HG03025 (cell line): ENCODE measurements around the gene FBXW2.

Source experiments
- ATAC-seq: cut with Tn5 transposase; IDR thresholded peaks from one replicate; pipeline ENCODE4 v1.9.1; 2021; ENCODE audit warnings: mild to moderate bottlenecking, moderate library complexity; ENCODE audit not compliant: unreplicated experiment, low FRiP score

FBXW2 gene

DNA sequence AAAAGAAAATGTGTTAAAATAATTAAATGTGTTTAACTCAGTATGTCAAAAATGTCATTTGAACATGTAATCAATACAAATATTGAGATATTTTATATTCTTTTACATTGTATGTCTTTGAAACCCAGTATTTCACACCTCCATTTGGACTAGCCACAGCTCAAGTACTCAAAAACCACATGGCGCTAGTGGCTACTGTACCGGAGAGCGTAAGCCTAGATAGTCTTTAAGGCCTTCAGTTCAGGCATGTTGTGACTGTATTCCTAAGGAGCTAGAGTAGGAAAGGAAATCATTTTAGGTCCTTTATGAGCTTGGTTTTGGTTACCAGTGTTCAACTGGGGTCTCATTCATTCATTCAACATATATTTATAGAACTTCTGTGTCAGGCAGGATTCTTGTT is 12.8 kb downstream of the FBXW2 start:
- no peak for ATAC-seq

DNA sequence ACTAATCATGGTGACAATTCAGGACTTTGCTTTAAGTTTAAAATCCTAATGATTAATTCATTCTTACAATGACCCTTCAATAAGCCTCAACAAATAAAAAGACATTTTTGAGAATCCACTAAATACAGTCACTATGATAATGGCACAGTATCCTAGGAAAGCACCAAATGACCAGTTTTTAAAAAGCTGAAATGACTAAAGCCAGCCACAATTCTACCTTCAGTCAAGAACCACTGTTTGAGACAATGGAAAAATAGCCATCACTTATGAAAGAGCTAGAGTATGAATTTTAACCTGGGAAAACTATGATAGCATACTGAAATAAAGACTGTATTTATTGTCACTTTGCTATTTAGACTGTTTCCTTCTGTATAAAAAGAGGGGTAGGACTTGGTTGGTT is 14.0 kb downstream of the FBXW2 start:
- ATAC-seq, result no peak

DNA sequence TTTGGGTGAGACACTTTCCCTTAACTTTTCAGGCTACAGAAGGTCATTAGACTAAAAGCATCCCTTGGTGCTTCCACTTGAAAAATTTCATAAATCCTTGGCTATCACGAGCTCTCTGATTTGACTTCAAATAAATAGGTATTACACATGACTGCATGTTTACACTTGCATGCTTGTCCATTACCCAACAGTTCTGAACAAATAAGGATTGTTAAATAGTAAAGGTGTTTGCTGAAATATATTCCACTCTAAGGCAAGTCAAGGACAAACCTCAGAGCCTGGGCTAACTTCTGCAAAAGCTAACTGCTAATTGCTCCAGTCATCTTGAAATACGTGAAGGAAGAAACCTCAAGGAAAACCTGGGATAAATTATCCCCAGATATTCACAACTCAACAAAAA is 14.5 kb downstream of the FBXW2 start:
- no peak for ATAC-seq

DNA sequence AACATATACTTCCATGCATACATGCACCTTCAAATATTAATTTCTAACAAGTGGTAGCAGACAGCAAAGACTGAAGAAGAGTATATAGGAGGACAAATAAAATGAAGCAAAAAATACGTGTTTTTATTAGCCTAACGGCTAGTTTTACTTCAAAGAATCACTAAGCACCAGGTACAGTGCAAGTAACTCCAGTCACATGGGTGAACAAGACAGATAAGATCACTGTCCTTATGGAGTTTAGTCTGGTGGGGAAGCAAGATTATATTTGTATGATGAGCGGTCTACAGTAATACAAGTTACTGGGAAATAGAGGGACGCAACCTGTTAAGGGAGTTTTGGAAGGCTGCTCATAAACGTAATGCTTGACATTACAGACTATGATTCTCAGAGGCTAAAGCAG is 16.0 kb downstream of the FBXW2 start:
- ATAC-seq, result no peak

DNA sequence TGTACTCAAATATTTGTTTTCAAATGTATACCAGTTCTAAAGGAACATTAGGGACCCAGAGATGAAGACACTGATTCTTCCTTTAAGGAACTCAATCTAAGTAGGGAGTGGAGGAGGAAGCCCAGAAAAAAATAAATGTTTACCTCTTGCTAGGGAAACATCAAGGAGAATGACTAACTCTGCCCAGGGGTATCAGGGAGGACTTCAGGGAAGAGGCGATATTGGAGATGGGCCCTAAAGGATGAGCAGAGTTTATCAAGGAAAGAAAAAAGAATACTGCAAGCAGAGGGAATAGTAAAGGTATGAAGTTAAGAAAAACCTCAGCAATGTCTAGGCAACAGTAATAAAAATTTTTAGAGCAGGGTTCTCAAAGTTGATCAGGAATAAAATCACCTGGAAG is 16.4 kb downstream of the FBXW2 start:
- ATAC-seq, result no peak

DNA sequence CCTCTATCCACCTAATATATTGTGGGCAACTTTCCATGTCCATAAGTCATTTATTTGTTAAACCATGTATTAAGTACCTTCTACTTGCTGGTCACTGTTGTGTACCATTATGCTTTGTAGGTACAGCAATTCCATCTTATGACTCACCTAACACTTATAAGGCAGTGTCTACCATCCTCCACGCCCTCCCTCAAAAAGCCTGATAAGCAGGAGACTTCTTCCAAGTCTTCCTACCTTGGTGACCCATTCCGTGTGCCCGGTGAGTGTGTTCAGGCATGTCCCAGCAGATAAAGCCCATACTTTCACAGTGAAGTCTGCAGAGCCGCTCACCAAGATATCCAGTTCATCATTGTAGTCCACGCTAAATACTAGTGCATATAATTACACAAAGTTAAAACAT is 17.4 kb downstream of the FBXW2 start:
- ATAC-seq, result no peak

DNA sequence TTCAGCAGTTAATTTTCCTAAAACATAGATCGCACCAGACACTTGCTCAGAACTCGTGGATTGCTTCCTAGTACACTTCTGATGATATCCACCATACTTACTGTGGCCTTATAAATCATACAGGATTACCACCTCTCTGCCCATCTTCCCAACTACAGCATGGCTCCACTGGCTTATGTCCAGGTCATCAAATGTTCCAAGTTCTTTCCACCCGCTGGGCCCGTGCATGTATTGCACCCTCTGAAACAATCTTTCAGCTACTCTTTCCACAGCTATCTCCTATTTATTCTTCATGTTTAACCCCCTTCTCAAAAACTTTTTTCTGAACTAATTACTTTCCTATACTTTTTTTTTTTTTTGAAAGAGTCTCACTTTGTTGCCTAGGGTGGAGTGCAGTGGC is 18.5 kb downstream of the FBXW2 start:
- no peak for ATAC-seq

DNA sequence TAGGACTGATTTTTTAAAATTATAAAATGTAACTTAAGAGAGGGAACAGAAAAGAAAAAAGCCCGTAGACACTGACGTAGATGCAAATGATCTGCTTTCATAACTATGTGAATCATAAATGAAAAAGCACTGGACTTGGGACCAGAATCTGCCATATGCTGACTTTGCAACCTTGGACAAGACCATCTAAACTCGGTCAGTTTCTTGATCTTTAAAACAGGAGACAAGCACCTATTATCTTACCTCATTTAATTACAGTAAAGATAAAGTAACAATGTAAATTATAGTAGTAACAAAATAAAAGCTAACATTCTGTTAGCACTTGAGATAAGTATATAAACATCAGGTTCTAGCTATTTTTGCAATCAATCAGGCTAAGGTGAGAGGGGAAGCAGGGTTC is 20.0 kb downstream of the FBXW2 start:
- no peak for ATAC-seq

DNA sequence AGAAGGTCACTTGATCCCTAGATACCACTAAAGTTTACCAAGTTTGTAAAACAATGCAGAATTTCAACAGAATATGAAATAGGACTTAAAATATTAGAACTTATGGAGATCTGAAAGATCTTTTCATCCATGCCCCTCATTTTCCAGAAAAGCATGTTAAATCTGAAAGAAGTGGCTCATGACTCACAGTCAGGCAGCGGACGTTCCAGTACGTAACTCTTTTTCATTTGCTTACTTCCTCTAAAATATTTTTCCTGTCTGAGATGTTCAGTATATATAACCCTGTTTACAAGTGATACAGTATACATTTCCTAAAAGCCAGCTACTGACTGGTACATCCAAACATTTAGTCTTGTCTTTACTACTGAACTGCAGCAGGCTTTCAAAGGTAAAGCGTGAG is 22.3 kb downstream of the FBXW2 start:
- ATAC-seq, result no peak

DNA sequence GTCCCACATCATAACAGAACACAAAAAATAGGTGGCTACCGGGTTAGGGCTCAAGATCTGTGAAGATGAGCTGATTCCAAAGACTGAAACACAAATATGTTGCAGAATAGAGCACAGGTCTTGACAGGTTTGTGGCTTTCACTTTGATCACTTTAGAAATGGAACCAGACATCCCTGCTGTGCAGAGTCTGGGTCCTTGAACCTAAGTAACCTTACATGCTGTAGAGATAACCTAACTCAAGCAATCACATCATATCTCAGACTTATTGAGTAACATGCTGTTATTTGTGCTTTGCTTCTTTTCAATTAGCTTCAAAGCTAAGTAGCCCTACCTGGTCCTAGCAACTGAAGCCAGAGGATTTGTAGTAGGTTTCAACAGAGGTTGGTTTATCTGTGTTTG is 24.3 kb downstream of the FBXW2 start:
- ATAC-seq, result no peak

DNA sequence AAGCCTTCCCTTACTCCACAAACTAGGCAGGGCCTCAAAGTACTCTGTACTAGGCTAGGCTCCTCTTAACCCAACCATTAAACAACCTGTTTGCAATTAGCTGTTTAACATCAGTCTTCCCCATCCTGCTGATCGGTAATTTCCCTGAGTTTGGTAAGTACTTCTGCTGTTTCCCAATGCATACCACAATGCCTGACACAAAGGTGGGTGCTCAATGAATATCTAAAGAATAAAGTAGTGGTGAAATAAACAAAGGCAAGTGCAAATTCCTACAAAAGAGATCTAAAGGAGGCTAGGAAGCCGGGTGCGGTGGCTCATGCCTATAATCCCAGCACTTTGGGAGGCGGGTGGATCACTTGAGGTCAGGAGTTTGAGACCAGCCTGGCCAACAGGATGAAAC is 25.0 kb downstream of the FBXW2 start:
- ATAC-seq, result no peak

DNA sequence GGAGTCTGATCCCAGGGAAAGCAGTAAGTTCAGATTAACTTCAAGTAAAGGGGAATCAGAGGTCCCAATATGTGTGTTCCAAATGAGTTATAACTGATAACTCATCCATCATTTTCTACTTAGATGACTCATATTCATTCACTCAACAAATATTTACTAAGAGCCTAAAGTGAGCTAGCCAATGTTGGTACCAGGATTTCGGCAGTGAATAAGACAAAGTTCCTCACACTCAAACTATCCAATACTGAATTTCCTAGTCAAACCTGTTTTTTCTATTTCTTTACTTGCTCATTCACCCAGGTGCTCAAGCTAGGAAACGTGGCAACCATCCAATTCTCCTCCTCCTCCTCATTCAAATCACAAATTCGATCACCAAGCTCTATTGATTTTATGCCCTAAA is 25.8 kb downstream of the FBXW2 start:
- ATAC-seq, result no peak

DNA sequence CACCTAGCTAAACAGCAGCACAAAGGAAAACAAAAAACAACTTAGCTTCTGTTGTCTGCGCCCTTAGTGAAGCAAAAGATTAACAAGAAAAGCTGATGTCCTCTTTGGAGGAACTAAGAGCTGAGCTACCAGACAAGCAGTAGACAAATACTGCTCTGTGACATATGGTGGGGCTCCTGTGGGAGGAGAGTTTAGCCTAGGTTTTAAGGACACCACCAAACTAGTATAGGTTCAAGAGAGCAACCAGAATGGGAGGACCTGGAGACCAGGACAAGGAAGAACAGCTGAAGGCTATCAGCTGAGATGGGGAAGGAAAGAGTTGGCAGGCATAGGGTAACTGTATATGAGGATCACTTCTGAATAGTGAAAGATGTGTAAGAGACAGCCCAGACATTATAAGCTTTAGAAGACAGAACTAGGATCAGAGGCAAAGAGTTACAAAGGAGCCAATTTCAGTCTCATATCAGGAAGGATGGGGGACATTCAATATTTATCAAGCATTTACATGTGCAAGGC is 27.2 kb downstream of the FBXW2 start:
- ATAC-seq, result no peak

DNA sequence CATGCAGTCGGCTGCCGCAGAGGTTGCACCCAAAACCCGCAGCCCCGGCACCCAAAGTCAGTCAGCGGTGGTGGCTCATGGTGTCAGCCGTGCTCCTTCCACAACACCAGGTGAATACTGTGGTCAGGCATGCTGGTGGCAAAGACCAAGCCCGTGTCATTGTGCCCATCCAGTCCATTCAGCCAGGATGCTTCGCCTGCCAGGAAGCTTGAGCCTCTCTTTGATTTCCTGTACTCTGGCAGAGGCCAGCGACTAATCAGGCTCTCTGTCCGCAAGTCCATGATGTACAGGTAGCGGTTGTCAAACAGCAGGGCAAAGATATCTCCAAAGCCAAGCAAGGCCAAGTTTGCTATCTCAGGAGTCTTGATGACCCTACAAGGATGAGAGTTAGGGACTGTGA is 28.7 kb downstream of the FBXW2 start:
- ATAC-seq, result no peak

DNA sequence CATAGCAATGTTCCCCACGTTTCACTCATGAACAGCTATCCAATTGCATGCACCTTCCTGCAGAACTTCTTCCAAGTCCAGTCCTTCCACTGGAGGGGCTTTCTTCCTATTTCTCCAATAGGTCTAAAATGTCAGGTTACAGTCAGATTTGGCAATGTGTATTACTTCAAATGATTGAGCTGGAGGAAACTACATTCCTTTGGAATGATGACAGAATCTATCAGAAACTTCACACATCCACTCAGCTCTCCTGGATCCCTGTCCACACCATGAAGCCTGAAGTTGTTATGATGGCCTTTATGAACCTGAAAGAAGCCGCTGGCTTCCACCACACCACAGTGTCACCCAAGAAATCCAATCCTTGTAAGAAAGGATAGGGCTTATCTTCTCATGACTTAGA is 32.2 kb downstream of the FBXW2 start:
- no peak for ATAC-seq

DNA sequence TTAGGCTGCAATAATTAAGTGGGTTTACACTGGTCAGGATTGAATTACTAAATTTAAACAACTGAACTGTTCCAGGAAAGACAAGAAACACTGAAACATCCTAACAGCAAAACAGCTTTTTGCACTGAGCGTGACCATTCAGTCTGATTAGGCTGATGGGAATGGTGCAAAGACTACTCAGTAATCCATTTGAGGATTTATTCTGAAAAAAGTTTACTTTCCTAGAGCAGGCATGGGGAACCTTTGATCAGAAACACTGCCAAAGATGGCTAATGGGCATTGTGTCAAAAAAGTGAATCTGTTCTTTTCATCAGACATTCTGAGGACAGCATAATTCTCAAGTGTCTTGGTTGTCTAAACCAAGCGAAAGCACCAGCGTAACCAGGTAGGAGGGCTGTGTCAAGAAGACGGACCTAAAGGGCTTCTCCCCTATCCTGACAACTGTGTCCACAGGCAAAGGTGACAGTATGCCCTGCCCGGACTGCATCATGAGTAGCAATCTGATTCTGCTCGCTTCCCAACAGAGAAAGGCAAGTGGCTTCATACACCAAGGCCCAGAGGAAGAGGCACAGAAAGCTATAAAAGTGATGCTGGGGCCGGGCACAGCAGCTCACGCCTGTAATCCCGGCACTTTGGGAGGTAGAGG is 33.3 kb downstream of the FBXW2 start:
- no peak for ATAC-seq

DNA sequence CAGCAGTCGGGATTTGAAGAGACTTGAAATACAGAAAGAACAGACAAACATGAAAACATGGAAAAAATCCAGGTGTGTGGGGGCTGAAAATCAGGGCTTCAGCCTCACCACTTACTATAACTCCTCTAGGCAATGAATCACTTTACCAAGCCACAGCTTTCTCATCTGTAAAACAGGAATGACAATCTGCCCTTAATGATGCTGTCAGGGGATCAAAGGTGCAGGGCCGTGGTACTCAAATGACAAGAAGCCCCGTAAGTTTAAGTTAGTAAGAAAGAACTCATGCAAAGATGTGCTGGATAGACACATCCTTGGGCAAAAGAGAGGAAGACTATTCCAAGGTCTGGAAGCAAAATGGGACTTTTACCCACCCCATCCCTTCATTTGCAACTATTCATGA is 34.7 kb downstream of the FBXW2 start:
- ATAC-seq, result no peak

DNA sequence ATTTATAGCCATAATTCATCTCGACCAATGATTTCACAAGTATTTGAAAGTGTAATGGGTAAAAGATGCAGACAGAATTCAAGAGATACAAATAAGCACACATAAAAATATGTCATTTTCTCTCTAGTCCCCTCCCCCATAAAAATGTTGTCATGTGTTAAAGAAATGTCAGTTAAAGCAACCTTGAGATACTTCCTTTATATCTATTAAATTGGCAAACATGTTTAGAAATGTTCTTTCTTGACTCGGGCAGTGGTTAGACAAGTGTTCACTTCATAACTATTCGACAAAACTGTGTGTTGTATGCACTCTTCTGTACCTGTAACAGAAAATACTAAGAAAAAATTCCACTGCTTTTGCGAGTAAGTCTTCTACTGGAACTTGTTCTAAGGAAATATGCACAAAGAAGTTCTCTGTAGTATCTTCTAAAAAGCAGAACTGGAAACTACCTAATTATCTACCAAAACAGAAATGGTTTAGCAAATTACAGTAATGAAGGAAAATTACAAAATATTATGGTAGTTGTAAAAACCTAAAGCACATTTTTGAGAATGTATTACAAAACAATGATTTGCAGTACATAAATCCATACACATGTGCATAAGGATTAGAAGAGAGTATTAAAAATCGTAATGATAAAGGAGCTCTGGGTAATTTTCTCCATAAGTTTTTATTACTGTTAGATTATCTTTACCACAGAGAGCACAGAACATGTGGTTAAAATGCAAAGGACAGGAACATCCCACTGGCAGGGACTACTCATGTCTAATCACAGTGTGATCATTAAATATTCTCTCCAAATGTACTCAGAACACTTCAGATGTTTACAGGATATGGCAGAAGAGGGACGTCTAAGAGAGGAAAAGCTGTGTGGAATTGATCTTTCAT is 35.9 kb downstream of the FBXW2 start:
- no peak for ATAC-seq

DNA sequence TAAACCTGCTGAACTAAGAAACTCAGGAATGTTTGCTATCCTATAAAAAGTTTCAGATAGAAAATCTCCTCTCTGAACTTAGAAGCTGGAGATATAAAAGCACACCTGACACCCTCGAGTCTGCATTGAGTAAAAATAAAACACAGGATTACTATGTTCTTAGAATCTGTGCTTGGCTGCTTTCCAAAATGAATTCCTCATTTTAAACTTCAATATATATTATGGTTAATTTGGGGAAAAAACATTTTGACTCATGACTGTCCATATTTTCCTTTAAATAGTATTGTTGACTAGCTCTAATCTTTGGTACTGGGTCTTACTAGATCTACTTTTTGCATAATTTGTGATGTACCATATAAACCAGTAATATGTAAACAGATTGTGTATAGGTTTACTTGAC is 36.7 kb downstream of the FBXW2 start:
- ATAC-seq, result no peak

DNA sequence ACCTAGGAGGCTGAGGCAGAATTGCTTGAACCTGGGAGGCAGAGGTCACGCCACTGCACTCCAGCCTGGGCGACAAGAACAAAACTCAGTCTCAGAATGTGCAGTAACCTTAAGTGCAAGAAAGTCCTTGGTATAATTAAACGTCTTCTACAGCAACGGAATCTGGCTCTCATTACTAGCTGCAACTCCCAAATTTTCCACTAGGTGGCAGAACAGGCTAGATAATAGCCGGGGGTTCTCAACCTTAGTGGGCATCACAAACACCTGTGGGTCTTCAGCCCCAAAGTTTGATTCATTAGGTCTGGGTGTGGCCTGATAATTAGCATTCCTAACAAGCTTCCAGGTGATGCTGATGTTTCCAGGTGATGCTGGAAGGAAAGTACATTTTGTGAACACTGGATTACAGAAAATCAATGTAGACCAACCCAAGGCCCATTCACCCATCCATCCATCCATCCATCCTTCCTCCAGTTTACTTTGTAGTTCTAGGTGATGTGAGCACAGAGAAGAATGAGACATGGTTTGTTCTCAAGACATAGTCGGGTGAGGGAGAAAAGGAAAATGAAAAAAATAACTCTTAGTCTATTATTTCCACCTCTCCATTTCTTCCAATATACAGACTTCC is 37.3 kb downstream of the FBXW2 start:
- peak; percentile 44 for ATAC-seq

DNA sequence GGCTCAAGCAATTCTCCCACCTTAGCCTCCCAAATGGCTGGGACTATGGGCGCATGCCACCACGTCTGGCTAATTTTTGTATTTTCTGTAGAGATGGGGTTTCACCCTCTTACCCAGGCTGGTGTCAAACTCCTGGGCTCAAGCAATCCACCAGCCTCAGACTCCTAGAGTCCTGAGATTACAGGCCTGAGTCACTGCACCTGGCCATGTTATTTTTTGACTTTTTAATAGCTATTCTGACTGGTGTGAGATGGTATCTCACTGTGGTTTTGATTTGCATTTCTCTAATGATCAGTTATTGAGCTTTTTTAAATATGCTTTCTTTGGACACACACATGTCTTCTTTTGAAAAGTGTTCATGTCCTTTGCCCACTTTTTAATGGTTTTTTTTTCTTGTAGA is 38.2 kb downstream of the FBXW2 start:
- ATAC-seq, result no peak

DNA sequence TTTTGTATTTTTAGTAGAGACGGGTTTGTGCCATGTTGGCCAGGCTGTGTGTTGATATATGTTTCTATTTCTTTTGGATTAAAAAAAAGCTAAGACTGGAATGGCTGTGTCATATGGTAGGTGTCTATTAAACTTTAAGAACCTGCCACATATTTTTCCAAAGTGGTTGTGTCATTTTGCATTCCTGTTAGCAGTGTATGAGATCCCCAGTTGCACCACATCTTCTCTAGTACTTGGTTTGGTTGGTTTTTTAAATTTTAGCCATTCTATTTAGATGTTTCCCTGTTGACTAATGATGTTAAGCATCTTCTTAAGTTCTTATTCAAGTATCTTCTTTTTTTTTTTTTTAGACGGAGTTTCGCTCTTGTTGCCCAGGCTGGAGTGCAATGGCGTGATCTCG is 42.8 kb downstream of the FBXW2 start:
- no peak for ATAC-seq
